Cerebellar cortex (tissue), 1 donor: ENCODE data around the gene PRR20C.
"Not testable (repeated sequence)": the region's sequence is repeated elsewhere in the genome, so short reads cannot be mapped to it uniquely, and the experiment has no call there.

ENCODE experiments used
- DNase-seq: peaks from one replicate; pipeline ENCODE4 v3.0.0-alpha.2; 2015; ENCODE audit warnings: low spot score

Gene PRR20C

GRCh38 chr13:57153761-57154160 is at the start of gene PRR20C:
PRR20C (plus strand) TSS chr13:57154061; CDS start chr13:57154448, 387 bp downstream.
- DNase-seq, result not testable (repeated sequence)

- DNase-seq, result no peak
Measured at GRCh38 chr13:57114945-57115344, 38.9 kb upstream of the PRR20C start.

GRCh38 chr13:57123681-57124080 is 30.2 kb upstream of the PRR20C start:
- DNase-seq, result peak; percentile 68

GRCh38 chr13:57128909-57129308 is 25.0 kb upstream of the PRR20C start:
- no peak for DNase-seq

- no peak for DNase-seq
Measured at GRCh38 chr13:57136093-57136492, 17.8 kb upstream of the PRR20C start.

GRCh38 chr13:57137585-57137984 is 16.3 kb upstream of the PRR20C start:
- DNase-seq, result no peak

GRCh38 chr13:57138988-57139387 is 14.9 kb upstream of the PRR20C start:
- DNase-seq, result no peak

- not testable (repeated sequence) for DNase-seq
Measured at GRCh38 chr13:57139781-57140180, 14.1 kb upstream of the PRR20C start.

GRCh38 chr13:57140235-57140968 is 13.5 kb upstream of the PRR20C start, which contains the start of gene PRR20A:
PRR20A (plus strand) TSS chr13:57140918; CDS start chr13:57141305, 387 bp downstream.
- DNase-seq, result not testable (repeated sequence)

- not testable (repeated sequence) for DNase-seq
Measured at GRCh38 chr13:57147188-57147587, 6.7 kb upstream of the PRR20C start, which contains the start of gene PRR20B. PRR20B (plus strand) TSS chr13:57147488; CDS start chr13:57147875, 387 bp downstream.

GRCh38 chr13:57148106-57148505 is 5.8 kb upstream of the PRR20C start:
- not testable (repeated sequence) for DNase-seq

- not testable (repeated sequence) for DNase-seq
Measured at GRCh38 chr13:57160332-57160731, 6.5 kb downstream of the PRR20C start, which contains the start of gene PRR20D. PRR20D (plus strand) TSS chr13:57160632; CDS start chr13:57161019, 387 bp downstream.

- DNase-seq, result not testable (repeated sequence)
Measured at GRCh38 chr13:57166897-57167296, 13.0 kb downstream of the PRR20C start, which contains the start of gene PRR20E. PRR20E (plus strand) TSS chr13:57167197; CDS start chr13:57167584, 387 bp downstream.

GRCh38 chr13:57191667-57192066 is 37.8 kb downstream of the PRR20C start:
- no peak for DNase-seq
